Measurements from ENCODE around the gene MIA3.
A peak's percentile ranks its signal among the peaks of the same experiment; 100 is the strongest.
"Not testable (repeated sequence)": the region's sequence is repeated elsewhere in the genome, so short reads cannot be mapped to it uniquely, and the experiment has no call there.

MIA3 gene

GRCh38 chr1:222618001-222618879, at the start of gene MIA3:
Gene MIA3, plus strand, starts transcription at chr1:222618097. Its CDS starts 14 bp downstream, at chr1:222618111.
- peak; percentile 82 for DNase-seq

- DNase-seq = no peak
Observed at GRCh38 chr1:222570837-222571236, 47.1 kb upstream of the MIA3 start.

- no peak for DNase-seq
Observed at GRCh38 chr1:222579316-222579715, 38.6 kb upstream of the MIA3 start.

- no peak for DNase-seq
Observed at GRCh38 chr1:222582099-222582774, 35.7 kb upstream of the MIA3 start.

- DNase-seq = no peak
Observed at GRCh38 chr1:222583079-222583478, 34.8 kb upstream of the MIA3 start.

- DNase-seq = no peak
Observed at GRCh38 chr1:222586842-222587241, 31.1 kb upstream of the MIA3 start.

- no peak for DNase-seq
Observed at GRCh38 chr1:222588135-222588534, 29.8 kb upstream of the MIA3 start.

GRCh38 chr1:222589462-222590302, 28.2 kb upstream of the MIA3 start, which contains the start of gene TAF1A:
Gene TAF1A, minus strand, starts transcription at chr1:222589933.
- DNase-seq = peak; percentile 82

- no peak for DNase-seq
Observed at GRCh38 chr1:222592171-222592570, 25.7 kb upstream of the MIA3 start.

GRCh38 chr1:222594789-222595188, 23.1 kb upstream of the MIA3 start:
- no peak for DNase-seq

GRCh38 chr1:222596696-222597095, 21.2 kb upstream of the MIA3 start:
- DNase-seq = no peak

- DNase-seq = no peak
Observed at GRCh38 chr1:222600281-222600680, 17.6 kb upstream of the MIA3 start.

- DNase-seq = no peak
Observed at GRCh38 chr1:222601257-222601656, 16.6 kb upstream of the MIA3 start.

GRCh38 chr1:222606757-222607156, 11.1 kb upstream of the MIA3 start:
- DNase-seq = no peak

GRCh38 chr1:222609111-222609510, 8.8 kb upstream of the MIA3 start:
- DNase-seq = not testable (repeated sequence)

GRCh38 chr1:222610728-222611127, 7.2 kb upstream of the MIA3 start:
- no peak for DNase-seq

- DNase-seq = no peak
Observed at GRCh38 chr1:222613627-222614026, 4.3 kb upstream of the MIA3 start.

- DNase-seq = no peak
Observed at GRCh38 chr1:222616525-222616924, 1.4 kb upstream of the MIA3 start.

- peak; percentile 82 for DNase-seq
Observed at GRCh38 chr1:222617367-222617951, 438 bp upstream of the MIA3 start.

- no peak for DNase-seq
Observed at GRCh38 chr1:222618880-222619596, 1.1 kb downstream of the MIA3 start.

GRCh38 chr1:222620566-222620965, 2.7 kb downstream of the MIA3 start:
- DNase-seq = no peak

- DNase-seq = no peak
Observed at GRCh38 chr1:222622765-222623164, 4.9 kb downstream of the MIA3 start.
